Testis (tissue), 3 donors: Measurements from ENCODE around the gene PPP1R12B. TPM values are rescaled to one million over a fixed set of nuclear protein-coding genes. Genes with fewer than 3 reads are reported as not detected.

Source experiments
- DNase-seq: peaks from one replicate; pipeline ENCODE4 v3.0.0-alpha.2; 2019
- H3K27ac ChIP-seq, 2 donors: fragments of 200-600 bp; sonication (generic); one replicate each; pipeline ENCODE4 v1.5.1; 2019
- H3K27me3 ChIP-seq: fragments of 200-600 bp; sonication (generic); one replicate; pipeline ENCODE4 v1.5.1; 2019
- H3K36me3 ChIP-seq: fragments of 200-600 bp; sonication (generic); one replicate; pipeline ENCODE4 v1.5.1; 2017; ENCODE audit warnings: low read depth; ENCODE audit errors: missing control alignments
- H3K4me1 ChIP-seq: fragments of 200-600 bp; sonication (generic); one replicate; pipeline ENCODE4 v1.5.1; 2019
- H3K4me3 ChIP-seq, 2 donors: fragments of 200-600 bp; sonication (generic); one replicate each; pipeline ENCODE4 v1.5.1; 2017 to 2019
- H3K9me3 ChIP-seq: fragments of 200-600 bp; sonication (generic); one replicate; pipeline ENCODE4 v1.5.1; 2017
- CTCF ChIP-seq, 3 experiments: fragments of 450-650 bp in 2 of 3; fragments of 200-600 bp in 1 of 3; sonication (generic) in 1 of 3; IDR thresholded peaks; one replicate each; pipeline ENCODE4 v1.5.1; 2016 to 2019; ENCODE audit warnings: antibody characterized with exemption in 3 of 3, mild to moderate bottlenecking in 2 of 3, moderate library complexity in 1 of 3
- POLR2A ChIP-seq: fragments of 450-650 bp; IDR thresholded peaks from one replicate; pipeline ENCODE4 v1.6.1; 2017; ENCODE audit warnings: antibody characterized with exemption, mild to moderate bottlenecking, moderate library complexity
- WGBS, 2 donors: methylation state at CpG; one replicate each; pipeline ENCODE4 v1.1.5; 2018; 5-methylcytosine and 5-hydroxymethylcytosine counted together
- intact Hi-C: fragments of 100-400 bp; cut with DNase I; formaldehyde crosslinking; loops from one replicate; pipeline ENCODE4 v1.15.1; 2023; ENCODE audit warnings: low total_unique reads
- polyA plus RNA-seq: library from polyadenylated mRNA; stranded (reverse); fragments of 350-450 nt; fragmentation: Illumina TruSeq; extraction: RNeasy Lipid Tissue Mini Kit (QIAGEN cat#74804); gene quantifications from one replicate; pipeline ENCODE4 v1.2.3, GENCODE V29; 2014; ENCODE audit warnings: low read depth, low replicate concordance; ENCODE audit not compliant: insufficient read depth
- total RNA-seq, 2 donors: library from RNA; depleted of rRNA; stranded (reverse); fragments of >200 nt; gene quantifications; one replicate each; pipeline ENCODE4 v1.2.3, GENCODE V29; 2016

Gene PPP1R12B
- total and polyA plus RNA-seq, 3 donors from 2014 or later: 32.6 to 61.2 (median 54.6) TPM

GRCh38 chr1:202315576-202316168, 32.8 kb upstream of the PPP1R12B start:
- WGBS, 2 donors: 33 to 39% methylated on average over 9 of the region's 9 CpGs
- intact Hi-C loops: loop anchor here (5.0 kb wide), 1 partner anchor 128 kb away; no protein-coding TSS in a partner anchor

GRCh38 chr1:202316186-202316585, 32.3 kb upstream of the PPP1R12B start:
- H3K36me3 ChIP-seq: no peaks in the 10 kb centered on the region
- DNase-seq: peak; percentile 4
- H3K4me3 ChIP-seq: no peak overlapping the region
- intact Hi-C loops: loop anchor here (5.0 kb wide), 1 partner anchor 129 kb away; no protein-coding TSS in a partner anchor
- no peak for TF ChIP-seq CTCF (IDR thresholded peaks at IDR 0.05)
- TF ChIP-seq POLR2A: no peak
- no peaks in the 10 kb centered on the region for H3K4me1 ChIP-seq
- H3K27me3 ChIP-seq: no peaks in the 10 kb centered on the region
- no peaks in the 10 kb centered on the region for H3K9me3 ChIP-seq
- no peak overlapping the region for H3K27ac ChIP-seq

More at GRCh38 chr1:202315576-202316168, 32.8 kb upstream of the PPP1R12B start:
- H3K9me3 ChIP-seq: no peaks in the 10 kb centered on the region
- H3K4me1 ChIP-seq: no peaks in the 10 kb centered on the region
- DNase-seq: peak; percentile 90
- TF ChIP-seq CTCF (IDR thresholded peaks at IDR 0.05) (peak; percentile 71 to 78 (median 73)), POLR2A (no peak)
- H3K27me3 ChIP-seq: no peaks in the 10 kb centered on the region
- H3K27ac ChIP-seq: no peak overlapping the region
- H3K36me3 ChIP-seq: no peaks in the 10 kb centered on the region
- H3K4me3 ChIP-seq: no peak overlapping the region

GRCh38 chr1:202317941-202318925, 30.3 kb upstream of the PPP1R12B start:
- H3K9me3 ChIP-seq: no peaks in the 10 kb centered on the region
- H3K36me3 ChIP-seq: no peaks in the 10 kb centered on the region
- peak; percentile 11 for DNase-seq
- TF ChIP-seq CTCF (IDR thresholded peaks at IDR 0.05): no peak
- no peak for TF ChIP-seq POLR2A
- no peaks in the 10 kb centered on the region for H3K4me1 ChIP-seq
- intact Hi-C loops: loop anchor here (5.0 kb wide), 1 partner anchor 131 kb away; no protein-coding TSS in a partner anchor
- no peak overlapping the region for H3K27ac ChIP-seq
- 81 to 92% methylated on average over 17 to 38 of the region's 52 CpGs for WGBS, 2 donors
- H3K27me3 ChIP-seq: no peaks in the 10 kb centered on the region
- H3K4me3 ChIP-seq: no peak overlapping the region

GRCh38 chr1:202319381-202320080, 29.0 kb upstream of the PPP1R12B start:
- no peak for DNase-seq
- Histone ChIP-seq H3K27me3 (no peaks in the 10 kb centered on the region), H3K9me3 (no peaks in the 10 kb centered on the region), H3K36me3 (no peaks in the 10 kb centered on the region), H3K4me1 (no peaks in the 10 kb centered on the region), H3K4me3 (no peak overlapping the region), H3K27ac (no peak overlapping the region)
- WGBS, 2 donors: 72 to 83% methylated on average over 4 of the region's 4 CpGs
- TF ChIP-seq POLR2A (no peak), CTCF (IDR thresholded peaks at IDR 0.05) (no peak)
- intact Hi-C loops: loop anchor here (5.0 kb wide), 1 partner anchor 132 kb away; no protein-coding TSS in a partner anchor
